Psoas muscle (tissue), 8 donors: Measurements from ENCODE around the gene SCYL3. TPM values are rescaled to one million over a fixed set of nuclear protein-coding genes. Genes with fewer than 3 reads are reported as not detected.
"Not testable (repeated sequence)": the region's sequence is repeated elsewhere in the genome, so short reads cannot be mapped to it uniquely, and the experiment has no call there.

Experiments used
- ATAC-seq, 4 donors: fragments of 200-7000 bp; cut with Tn5 transposase; one replicate each; pipeline ENCODE4 v1.9.1; 2020; ENCODE audit warnings: moderate library complexity in 3 of 4, mild to moderate bottlenecking in 2 of 4
- DNase-seq, 2 donors: peaks; one replicate each; pipeline ENCODE4 v3.0.0-alpha.2; 2020
- H3K27ac ChIP-seq: fragments of 200-600 bp; one replicate; pipeline ENCODE4 v1.8.0; 2022
- H3K27me3 ChIP-seq, 3 donors: fragments of 200-600 bp in 1 of 3; one replicate each; pipeline versions ENCODE4 v1.6.1 to v1.8.0; 2013 to 2022; ENCODE audit warnings: low read length in 2 of 3, mild to moderate bottlenecking in 2 of 3, moderate library complexity in 1 of 3; ENCODE audit not compliant: insufficient read depth in 3 of 3
- H3K36me3 ChIP-seq, 2 donors: fragments of 200-600 bp in 1 of 2; one replicate each; pipeline versions ENCODE4 v1.6.1 to v1.8.0; 2013 to 2022; ENCODE audit warnings: low read depth in 1 of 2, mild to moderate bottlenecking in 1 of 2, moderate library complexity in 1 of 2; ENCODE audit not compliant: insufficient read depth in 1 of 2
- H3K4me1 ChIP-seq: fragments of 200-600 bp; one replicate; pipeline ENCODE4 v1.8.0; 2022
- H3K4me3 ChIP-seq: fragments of 200-600 bp; one replicate; pipeline ENCODE4 v1.8.0; 2022; ENCODE audit warnings: mild to moderate bottlenecking
- H3K9me3 ChIP-seq: fragments of 200-600 bp; one replicate; pipeline ENCODE4 v1.8.0; 2022
- CTCF ChIP-seq: fragments of 200-600 bp; IDR thresholded peaks from one replicate; pipeline ENCODE4 v1.8.0; 2022; ENCODE audit warnings: antibody characterized with exemption
- WGBS, 3 donors: extraction: QIAGEN DNeasy Blood & Tissue Kit; methylation state at CpG; one replicate each; pipeline versions ENCODE4 v1.1.6 to v1.1.7; 2013; 5-methylcytosine and 5-hydroxymethylcytosine counted together
- intact Hi-C, 2 donors: fragments of 100-400 bp; cut with DNase I; formaldehyde crosslinking; loops; one replicate each; pipeline versions ENCODE4 v1.11.0 to v1.14.2; 2022
- polyA plus RNA-seq, 3 donors: library from polyadenylated mRNA; stranded (reverse); fragments of 200-250 nt; gene quantifications; one replicate each; pipeline ENCODE4 v1.2.3, GENCODE V29; 2013
- total RNA-seq, 4 donors: library from RNA; stranded (reverse); fragmentation: NEBNext Ultra II Directional in 2 of 4; extraction: Animal tissue kit (Norgen Biotek cat#: 25700) in 2 of 4; gene quantifications; one replicate each; pipeline versions ENCODE4 v1.2.1 to v1.2.4, GENCODE V29; 2021 to 2023
- donor health status: healthy with polysubstance abuse.
- donor health status: DM: no; HTN: no; CAD: no; lungs with moderate emphysema.
- donor health status: Bipolar disorder and iron deficiency.
- donor health status: healthy.
- donor health status: DM: yes; HTN: yes; CAD: no.
- donor health status: DM: no; HTN: no; CAD: no.
- donor health status: DM: no; HTN: no; CAD: no.
- donor health status: DM: yes; HTN: yes; CAD: no.

The SCYL3 gene
- total and polyA plus RNA-seq, 7 donors, result 6.0 to 15.7 (median 7.5) TPM

GRCh38 chr1:169877800-169878491 is 15.8 kb downstream of the SCYL3 start:
- peaks cover 3 to 58% of the 10 kb centered on the region in 2 donors for H3K36me3 ChIP-seq
- no peaks in the 10 kb centered on the region for H3K4me1 ChIP-seq
- DNase-seq (no peak), ATAC-seq (no peak)
- no peak overlapping the region for H3K4me3 ChIP-seq
- no peak for TF ChIP-seq CTCF
- H3K27ac ChIP-seq, result no peak overlapping the region
- 97 to 99% (median 97%) methylated on average over 2 of the region's 2 CpGs for WGBS, 3 donors
- H3K9me3 ChIP-seq, result no peaks in the 10 kb centered on the region
- H3K27me3 ChIP-seq, result no peaks in the 10 kb centered on the region
- intact Hi-C loops, result no loop called here

- no peak for TF ChIP-seq CTCF
- intact Hi-C loops, result no loop called here
- no peaks in the 10 kb centered on the region for H3K27me3 ChIP-seq
- H3K4me1 ChIP-seq, result no peaks in the 10 kb centered on the region
- ATAC-seq (no peak), DNase-seq (no peak)
- no peaks in the 10 kb centered on the region for H3K9me3 ChIP-seq
- H3K36me3 ChIP-seq, result peaks cover 3 to 93% of the 10 kb centered on the region in 2 donors
- H3K27ac ChIP-seq, result no peak overlapping the region
- 85 to 96% (median 86%) methylated on average over 3 of the region's 3 CpGs for WGBS, 3 donors
- no peak overlapping the region for H3K4me3 ChIP-seq
These were observed 19.5 kb downstream of the SCYL3 start for GRCh38 chr1:169874229-169874628.

GRCh38 chr1:169873582-169874199 is 20.0 kb downstream of the SCYL3 start:
- Histone ChIP-seq H3K9me3 (no peaks in the 10 kb centered on the region), H3K27ac (no peak overlapping the region), H3K27me3 (no peaks in the 10 kb centered on the region), H3K4me3 (no peak overlapping the region), H3K36me3 (peaks cover 3 to 99% of the 10 kb centered on the region in 2 donors), H3K4me1 (no peaks in the 10 kb centered on the region)
- DNase-seq (no peak), ATAC-seq (no peak)
- TF ChIP-seq CTCF, result no peak
- 91 to 94% (median 92%) methylated on average over 3 of the region's 3 CpGs for WGBS, 3 donors
- intact Hi-C loops, result no loop called here

- H3K27ac ChIP-seq, result no peak overlapping the region
- peaks cover 3 to 99% of the 10 kb centered on the region in 2 donors for H3K36me3 ChIP-seq
- intact Hi-C loops, result no loop called here
- H3K27me3 ChIP-seq, result no peaks in the 10 kb centered on the region
- ATAC-seq, result no peak
- no peaks in the 10 kb centered on the region for H3K9me3 ChIP-seq
- TF ChIP-seq CTCF, result no peak
- no peaks in the 10 kb centered on the region for H3K4me1 ChIP-seq
- no peak overlapping the region for H3K4me3 ChIP-seq
- DNase-seq, result no peak
These were observed 20.8 kb downstream of the SCYL3 start for GRCh38 chr1:169872906-169873305.

- intact Hi-C loops, H3K27me3 ChIP-seq, H3K4me1 ChIP-seq, DNase-seq, H3K4me3 ChIP-seq, H3K27ac ChIP-seq, H3K9me3 ChIP-seq, ATAC-seq: not testable (repeated sequence)
- 98% methylated on average over 3 of the region's 3 CpGs for WGBS, 3 donors
- H3K36me3 ChIP-seq, result peaks cover 3 to 99% of the 10 kb centered on the region in 2 donors
These were observed 21.7 kb downstream of the SCYL3 start for GRCh38 chr1:169871988-169872387.
